CD4-positive, alpha-beta T cell treated with Interleukin-21 for 1 hour (primary cell): ENCODE results near the gene FMNL2.

ENCODE experiments used
- DNase-seq: peaks from one replicate; pipeline ENCODE4 v3.0.0-alpha.2; 2020

Gene FMNL2

DNA sequence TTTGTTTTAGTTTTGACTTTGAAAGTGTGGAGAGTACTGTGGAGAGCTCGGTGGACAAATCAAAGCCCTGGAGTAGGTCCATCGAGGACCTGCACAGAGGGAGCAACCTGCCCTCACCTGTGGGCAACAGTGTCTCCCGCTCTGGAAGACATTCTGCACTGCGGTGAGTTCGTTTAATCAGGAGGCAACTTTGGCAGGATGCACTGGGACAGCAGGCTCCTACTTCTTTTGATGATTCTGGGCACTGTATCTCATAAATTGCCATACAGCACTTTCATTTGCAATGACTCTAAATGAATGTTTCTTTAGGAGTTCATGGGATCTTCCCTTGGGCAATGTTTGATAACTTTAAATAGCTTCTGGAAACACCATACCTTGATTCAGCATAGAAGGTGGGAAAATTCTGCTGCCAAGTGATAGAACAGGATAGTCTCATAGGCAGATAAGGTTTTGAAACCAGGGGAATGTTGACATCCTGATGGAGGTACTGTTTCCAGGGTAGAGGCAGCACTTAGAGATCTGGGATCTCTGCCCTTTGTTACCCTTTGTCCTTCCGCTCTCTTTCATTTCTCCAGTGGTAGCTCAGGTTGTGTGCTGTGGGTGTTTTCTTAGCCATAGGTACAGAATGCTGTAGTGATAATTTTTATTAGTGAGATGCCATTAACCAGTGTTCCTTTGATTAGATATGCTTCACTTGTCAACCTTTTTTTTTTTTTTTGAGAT lies 226.1 kb downstream of the FMNL2 start:
- DNase-seq, result no peak

DNA sequence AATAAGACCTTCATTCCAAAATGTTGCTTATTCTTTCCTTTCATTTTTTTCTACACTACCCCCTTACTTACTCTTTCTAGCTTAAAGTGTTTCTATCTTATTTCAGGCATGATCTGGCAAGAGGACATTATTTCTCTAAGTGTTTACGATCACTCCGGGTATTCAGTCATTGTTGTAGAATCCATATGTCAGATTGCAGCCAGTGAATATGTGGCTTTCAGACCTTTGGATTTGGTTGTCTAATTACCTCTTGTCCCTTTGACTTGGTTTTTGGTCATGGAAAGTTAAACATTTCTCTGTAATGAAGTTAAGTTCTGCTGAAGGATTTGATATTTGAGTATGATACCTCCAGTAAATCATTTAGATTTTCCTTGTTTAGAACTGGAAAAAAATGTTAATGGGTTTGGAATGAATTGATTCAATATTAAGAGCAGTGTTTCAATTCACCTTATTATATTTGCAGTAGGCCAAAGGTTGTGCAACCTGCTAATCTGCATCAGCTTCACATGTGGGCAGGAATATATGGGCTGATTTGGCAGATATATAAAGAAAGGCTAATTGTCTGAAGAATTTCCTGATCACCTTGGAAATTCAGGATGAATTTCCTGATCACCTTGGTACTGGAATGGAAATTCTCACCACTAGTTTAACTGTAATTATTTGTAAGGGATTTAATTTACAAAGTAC lies 227.4 kb downstream of the FMNL2 start:
- DNase-seq, result no peak

DNA sequence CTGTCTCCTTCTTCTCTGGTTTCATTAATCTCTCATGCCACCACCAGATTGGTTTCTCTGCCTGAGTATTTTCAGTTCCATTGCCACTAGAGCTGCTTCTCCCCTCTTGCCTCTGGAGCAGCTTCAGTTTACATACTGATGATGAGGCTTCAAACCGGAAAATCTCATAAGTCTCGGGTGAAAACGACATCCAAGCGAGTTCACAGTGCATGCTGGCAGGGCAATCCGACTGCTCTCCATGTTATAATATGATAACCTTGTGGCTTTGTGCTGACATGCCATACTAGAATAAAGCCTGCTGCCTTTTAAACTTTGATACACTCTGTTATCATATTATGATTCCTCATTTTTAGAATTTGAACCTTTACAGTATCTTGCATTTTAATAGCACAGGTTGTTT lies 228.8 kb downstream of the FMNL2 start:
- no peak for DNase-seq

DNA sequence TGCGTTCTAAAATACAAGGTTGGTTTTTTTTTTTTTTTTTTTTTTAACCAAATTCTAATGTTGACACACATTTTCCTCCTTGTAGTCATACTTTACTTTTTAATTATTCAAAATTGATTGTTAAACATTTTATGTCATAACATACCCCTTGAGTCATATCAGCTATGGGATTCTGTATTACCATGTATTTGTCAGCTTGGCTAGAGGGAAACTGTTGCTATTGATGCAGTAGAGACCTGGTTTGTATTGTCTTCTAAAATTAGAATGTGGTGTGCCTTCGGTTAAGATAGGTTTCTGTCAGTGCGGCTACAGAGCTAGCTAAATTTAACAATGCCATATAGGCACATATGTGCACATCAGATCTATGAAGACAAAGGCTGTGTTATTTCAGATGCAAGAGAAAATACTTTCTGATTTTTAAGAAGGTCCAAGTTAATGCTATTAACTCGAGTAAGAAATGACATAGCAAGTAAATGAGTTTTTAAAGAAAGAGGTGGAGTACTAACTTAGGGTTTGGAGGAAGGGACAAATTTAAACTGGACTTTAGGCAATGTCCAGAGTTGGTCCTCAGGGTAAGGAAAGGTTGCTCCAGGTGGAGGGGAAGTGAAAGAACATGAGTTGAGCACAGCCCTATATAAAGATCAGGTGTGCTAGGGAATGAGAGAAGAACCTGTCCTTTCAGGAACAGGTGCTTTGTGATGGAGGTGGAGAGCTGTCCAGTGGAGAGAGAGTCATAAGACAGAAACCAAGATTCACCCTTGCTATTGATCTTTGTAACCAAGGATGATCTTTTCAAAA lies 230.0 kb downstream of the FMNL2 start:
- DNase-seq, result no peak

DNA sequence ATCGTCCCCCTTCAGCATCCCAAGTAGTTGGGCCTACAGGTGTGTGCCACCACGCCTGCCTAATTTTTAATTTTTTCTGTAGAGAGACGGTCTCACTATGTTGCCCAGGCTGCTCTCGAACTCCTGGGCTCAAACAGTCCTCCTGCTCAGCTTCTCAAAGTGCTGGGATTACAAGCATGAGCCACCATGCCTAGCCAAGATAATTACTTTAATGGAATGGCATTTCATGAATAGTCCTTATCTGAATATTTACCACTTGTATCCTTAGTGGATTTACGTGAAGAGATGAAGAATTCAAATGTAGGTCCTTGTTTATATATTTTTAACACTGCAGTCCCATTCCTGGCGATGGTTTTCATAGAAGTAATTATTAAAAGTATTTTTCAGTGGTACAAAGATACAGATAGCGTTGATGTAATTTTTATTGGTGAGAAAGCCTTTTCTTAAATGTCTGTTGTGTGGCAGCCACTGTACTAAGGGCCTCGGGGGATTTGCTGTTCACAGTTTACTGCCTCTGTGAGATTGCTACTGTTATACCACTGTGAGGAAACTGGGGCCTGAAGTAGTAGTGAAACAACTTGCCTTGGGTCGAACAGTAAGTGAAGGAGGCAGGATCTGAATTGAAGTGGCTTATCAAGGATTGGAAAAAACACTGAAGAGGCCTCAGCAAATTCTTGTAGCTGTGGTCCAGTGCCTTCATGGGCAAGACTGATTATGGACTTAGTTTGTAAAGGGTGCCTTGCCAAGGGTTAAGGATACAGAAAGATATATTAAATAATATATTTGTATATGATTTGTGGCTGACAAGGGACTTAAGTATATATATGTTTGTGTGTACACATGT lies 231.1 kb downstream of the FMNL2 start:
- DNase-seq, result no peak

DNA sequence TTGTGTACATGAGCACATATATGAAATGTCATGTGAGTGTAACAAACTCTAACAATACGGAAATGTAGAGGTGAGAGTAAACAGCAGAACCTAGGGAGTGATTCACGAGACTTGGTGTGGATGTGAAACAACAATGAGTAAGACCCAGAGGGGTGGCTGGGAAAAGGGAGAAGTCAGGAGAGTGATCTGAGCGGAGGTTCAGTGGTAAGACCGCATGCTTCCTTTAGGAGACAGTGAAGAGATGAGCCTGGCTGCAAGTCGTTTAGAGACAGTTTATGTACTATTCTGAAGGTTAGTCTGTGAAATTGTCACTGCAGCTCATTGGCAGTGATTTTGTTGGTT lies 231.7 kb downstream of the FMNL2 start:
- no peak for DNase-seq

DNA sequence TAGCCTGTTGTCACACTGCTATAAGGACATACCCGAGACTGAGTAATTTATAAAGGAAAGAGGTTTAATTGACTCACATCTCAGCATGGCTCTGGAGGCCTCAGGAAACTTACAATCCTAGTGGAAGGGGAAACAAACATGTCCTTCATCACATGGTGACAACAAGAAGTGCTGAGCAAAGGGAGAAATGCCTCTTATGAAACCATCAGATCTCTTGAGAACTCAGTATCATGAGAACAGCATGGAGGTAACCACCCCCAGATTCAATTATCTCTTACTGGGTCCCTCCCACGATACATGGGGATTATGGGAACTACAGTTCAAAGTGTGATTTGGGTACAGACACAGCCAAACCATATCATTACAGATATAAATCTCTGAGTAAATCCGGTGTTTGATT lies 233.6 kb downstream of the FMNL2 start:
- no peak for DNase-seq

DNA sequence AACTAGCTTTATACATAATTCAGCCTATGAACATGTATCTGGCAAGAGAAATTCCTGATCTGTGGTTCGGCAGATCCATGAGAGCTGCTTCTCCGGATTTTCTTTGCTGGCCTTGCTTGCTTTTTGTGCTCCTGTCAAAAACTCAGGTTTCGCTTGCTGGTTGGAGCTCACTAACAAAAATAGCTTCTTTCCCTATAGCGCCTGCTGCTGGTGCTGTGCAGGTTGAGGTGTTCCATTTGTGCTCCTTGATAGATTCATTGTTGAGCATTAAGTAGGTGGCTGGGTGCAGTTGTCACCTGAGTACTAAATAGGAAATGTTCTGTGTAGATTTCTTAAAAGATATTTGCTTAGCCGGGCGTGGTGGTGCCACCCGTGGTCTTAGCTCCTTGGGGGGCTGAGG lies 234.2 kb downstream of the FMNL2 start:
- no peak for DNase-seq

DNA sequence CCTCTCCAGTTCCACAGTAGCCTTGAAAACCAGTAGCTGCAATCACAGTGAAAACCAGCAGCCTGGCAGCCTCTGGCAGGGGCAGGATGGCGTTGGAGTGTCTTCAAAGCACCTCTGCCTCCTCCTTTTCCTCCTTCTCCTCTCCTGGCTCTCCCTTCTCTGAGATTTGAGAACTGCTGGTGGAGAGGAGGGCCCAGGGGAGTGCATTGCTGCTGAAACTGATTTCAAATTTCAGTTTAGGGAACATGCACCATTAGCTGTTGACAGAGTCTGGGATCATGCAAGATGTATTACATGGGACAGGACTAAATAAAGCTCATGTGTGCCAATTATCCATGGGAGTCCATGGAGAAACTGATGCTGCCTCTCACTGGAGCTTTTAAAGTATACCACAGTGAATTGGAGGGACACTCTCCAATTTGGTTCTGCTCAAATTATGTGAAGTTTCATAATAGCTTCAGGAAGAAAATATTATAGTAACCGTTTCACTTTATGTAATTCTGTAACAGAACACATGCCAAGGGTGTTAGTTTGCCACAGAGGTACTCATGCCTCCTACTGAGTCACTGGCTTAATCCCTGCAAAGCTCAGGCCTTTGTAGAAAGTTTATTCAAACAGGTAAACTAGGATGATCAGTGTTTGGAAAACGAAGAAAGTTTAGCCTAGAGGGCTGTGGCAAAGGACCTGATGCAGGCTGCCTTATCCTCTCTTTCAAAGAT lies 236.2 kb downstream of the FMNL2 start:
- no peak for DNase-seq

DNA sequence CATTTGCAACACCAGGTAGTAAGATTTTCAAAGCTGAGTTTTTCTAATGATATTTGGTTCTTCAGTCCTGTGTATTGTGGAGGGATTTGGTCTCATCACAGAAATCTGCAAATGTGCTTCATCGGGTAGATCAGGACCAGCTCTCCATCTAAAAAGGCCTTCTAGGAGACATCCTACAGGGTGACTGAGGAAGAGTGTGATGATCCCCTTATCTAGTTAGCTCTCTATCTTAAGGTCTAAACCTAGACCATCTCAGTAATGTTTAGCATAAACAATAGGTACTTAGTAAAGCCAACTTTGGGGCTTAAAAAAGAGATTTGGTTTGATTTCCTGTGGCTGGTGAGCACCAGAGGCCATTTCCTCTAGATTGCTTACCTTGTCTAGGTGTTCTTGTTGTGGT lies 237.1 kb downstream of the FMNL2 start:
- no peak for DNase-seq

DNA sequence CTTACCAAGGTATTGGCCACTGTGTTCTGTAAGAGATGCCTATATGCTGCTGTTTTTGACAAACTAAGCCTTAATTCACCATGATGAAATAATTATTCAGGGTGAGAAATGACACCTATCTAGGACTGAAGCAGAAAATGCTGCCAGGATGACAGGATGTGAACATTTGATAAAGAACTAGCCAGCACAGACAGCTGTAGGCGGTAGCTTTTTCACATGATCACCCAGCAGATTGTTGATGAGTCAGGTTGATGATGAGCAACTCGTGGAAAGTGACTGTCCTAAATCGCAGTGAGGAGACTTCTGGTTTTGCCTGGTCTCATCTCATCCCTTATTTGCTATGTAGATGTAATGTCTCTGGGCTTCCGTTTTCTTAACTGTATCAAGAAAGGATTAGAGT lies 238.2 kb downstream of the FMNL2 start:
- DNase-seq, result no peak

DNA sequence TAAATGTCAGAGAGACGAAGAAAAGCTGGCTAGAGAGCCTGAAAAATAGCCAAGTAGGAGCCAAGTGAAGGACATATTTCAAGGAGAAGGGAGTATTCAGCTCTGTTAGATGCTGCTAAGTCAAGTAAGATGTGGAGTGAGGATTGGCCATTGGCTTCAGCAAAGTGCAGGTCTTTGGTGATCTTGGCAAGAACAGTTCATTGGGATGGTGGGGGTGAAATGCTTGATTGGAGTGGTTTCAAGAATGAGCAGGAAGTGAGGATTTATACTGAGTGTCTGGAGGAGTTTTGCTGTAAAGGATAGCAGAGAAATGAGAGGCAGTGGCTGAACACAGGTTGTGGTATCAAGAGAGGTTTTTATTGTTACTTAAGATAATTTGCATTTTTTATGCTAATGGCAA lies 242.6 kb downstream of the FMNL2 start:
- no peak for DNase-seq

DNA sequence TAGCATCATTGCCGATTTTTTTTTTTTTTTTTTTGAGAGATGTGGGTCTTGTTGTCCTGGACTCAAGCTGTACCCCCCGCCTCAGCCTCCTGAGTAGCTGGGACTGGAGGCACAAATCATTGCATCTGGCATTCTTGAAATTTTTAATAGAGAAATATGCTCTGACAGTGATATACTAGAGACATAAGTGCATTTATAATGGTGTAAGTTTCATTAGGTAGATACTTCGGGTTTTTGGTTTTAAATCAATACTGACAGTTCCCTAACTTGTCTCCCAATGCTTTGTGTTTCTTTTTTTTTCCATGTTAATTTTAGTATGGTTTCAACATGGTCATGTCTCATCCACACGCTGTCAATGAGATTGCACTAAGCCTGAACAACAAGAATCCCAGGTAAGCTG lies 243.6 kb downstream of the FMNL2 start:
- no peak for DNase-seq

DNA sequence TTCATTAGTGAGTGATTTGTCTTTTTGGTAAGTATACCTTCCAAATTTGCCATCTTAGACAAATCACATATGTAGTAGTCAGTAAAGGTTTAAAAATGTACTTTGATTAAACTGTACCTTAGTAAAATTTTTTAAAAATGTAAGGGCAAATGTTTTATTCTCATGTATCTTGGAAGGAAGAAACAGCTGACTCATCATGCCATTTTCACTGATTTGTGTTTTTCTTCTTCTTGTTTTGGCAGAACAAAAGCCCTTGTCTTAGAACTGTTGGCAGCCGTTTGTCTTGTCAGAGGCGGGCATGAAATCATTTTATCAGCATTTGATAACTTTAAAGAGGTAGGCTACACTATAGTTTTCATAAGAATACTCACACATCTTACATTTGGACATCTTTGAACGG lies 245.7 kb downstream of the FMNL2 start:
- DNase-seq, result no peak

DNA sequence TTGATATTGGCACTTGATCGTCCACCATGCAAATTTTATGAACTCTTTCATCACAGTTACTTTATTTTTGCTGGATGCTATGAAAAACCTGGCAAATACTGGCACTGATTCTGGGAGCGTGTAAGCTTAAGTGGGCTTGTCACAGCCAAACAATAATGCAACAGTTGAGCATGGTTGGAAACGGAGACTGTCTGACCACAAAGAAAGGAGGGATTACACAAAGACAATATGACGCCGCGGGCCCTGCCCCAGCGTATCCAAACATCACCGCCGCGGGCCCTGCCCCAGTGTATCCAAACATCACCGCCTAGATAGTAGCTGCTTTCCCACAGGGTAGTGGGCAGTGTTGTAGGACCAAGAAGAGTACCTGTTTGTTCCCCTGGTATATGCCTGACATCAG lies 246.4 kb downstream of the FMNL2 start:
- no peak for DNase-seq

DNA sequence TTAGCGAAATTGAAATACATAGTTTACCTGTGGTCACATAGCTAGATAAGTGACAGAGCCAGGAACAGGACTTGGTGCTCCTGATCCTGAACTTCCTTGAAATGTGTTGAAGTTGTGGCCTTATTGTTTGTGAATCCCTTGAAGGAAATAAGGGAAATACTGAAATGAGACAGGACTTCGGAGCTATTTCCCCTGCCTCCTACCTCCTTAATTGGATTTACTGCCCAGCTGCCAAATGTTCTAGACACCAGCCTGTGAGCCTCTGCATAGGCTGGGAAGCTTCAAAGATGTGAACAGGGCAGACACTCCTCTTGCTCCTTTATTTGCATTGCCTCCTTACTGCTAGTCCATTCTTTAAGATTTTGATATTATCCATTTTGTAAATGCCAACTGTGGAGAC lies 247.1 kb downstream of the FMNL2 start:
- DNase-seq, result no peak

DNA sequence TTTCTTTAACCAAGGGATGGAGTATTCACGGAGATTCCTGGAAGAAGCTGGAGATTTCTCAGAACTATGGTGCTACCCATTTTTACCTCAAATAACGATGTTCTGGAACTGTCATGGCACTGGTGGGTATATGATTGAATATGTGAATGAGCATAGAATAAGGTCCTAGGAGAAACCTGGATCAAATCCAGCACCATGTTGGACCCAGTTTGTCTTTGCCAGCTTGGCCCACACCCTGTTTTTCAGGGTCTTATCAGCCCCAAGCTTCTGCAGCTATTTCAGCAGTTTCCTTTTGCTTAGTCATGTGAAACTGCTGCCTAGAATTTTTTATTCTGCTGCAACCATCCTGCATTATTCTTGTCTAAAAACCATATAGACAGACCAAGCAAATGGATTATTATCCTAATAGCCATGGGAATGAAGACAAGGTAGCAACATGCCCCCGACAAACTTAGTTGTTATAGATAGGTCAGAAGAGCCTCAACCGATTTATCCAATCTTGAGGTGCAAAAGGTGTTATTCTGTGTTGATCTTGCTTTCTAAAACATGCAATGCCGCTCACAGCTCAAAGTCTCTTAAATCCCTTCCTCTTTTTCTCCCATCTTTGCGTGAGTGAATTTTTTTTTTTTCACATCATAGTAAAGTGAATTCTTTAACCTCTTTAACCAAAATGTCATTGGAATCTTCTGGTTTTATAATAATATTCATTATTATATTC lies 248.7 kb downstream of the FMNL2 start:
- no peak for DNase-seq

DNA sequence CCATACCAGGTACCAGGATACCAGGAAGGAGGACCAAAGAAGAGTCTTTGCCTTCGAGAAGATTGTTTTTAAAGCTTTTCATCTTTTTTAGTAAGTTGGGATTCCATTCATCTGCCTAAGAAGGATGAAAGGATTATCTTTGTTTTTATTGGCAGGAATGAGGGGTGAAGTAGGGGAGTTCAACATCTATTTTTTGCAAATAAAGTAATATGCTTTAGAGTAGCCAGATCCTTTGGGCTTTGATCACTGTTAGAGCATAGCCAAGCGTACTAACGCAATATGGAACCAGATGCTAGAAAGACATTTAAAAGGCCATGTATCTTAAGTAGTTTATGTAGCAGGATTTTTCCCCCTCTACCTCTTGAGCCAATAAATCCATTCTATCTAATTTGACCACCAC lies 249.3 kb downstream of the FMNL2 start:
- DNase-seq, result no peak

DNA sequence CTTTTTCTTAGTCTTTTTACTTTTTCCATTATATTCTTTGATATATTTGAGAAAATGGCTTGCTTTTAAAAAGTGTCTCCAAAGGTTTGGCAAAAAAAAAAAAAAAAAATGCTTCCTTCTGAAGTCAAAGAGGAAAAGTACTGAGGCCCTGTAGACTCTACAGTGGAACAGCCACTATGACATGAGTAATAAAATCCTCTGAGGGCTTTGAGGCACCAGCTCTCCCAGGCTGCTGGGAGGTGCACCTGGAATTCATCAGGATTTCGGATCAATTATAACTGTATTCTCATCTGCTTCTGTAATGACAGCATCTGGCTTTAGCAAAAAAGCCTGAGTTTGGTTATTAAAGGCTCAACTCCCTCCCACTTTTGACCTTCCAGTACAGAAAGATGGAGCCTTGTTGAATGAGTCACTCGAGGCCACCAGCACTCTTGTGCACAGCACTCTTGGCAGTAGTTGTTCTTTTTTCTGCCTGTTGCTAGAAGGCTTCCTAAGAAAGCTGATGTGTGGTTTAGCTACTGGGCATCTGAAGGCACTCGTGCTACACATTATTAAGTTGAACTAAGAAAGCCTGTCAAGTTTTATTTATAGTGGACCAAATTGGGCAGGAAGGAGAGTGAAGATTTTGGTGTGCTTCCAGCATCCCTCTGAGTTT lies 251.0 kb downstream of the FMNL2 start:
- no peak for DNase-seq

DNA sequence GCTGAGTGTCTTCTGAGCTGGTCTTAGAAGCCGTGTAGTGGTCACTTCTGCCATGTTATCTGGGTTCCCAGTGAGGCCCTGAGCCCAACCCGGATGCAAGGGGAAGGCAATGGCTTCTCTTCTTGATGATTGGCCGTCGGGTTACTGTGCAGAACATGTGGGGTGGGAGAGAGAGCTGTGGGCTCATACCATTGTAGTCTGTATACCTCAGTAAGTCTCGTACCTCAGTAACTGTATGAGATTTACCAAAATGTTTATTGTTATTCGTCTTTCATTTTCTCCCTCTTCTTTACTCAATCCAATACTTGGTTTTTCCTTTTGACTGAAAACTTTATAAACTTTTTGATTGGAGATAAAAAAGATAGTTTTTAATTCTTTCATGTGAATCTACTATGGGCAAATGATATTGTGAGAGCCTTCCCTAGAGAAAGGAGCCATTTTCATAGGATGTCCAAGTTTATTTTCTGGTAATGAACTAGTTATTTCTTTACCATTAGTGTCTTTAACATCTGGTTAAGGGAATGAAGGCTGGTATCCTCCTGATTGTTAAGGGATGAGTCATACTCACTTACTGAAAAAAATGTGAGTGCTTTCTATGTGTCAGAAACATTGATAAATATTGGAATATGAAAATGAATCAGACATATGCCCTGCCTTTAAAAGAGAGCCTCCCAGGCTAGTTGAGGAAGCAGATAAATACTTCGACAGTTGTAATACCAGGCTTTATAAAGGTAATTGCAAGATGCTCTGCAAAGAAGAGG lies 252.4 kb downstream of the FMNL2 start:
- no peak for DNase-seq

DNA sequence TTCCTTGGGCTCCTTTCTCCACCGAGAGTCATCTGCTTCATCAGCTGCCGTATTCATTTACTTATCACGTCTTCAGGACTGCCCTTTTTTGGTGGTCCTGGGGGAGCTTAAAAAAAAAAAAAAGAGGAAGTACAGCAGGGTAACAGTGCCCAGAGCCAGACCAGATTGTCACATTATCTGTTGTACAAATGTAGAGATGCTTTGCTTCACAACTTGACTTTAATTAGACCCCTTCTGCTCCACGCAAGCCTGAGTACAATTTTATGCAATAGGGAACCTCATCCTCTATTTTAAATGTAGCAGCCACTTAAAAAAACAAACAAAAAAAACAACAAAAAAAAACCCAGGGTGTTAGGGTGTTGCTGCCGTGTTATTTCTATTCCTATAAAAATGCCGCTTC lies 254.0 kb downstream of the FMNL2 start:
- DNase-seq, result no peak
